Effector memory CD4-positive, alpha-beta T cell (primary cell): Measurements from ENCODE around the gene BRS3.
A peak's percentile ranks its signal among the peaks of the same experiment; 100 is the strongest.

Experiments used
- DNase-seq, 3 donors: peaks; one replicate each; pipeline ENCODE4 v3.0.0-alpha.2; 2020
- H3K27ac ChIP-seq: 2 replicates; pipeline ENCODE4 v1.7.0; 2013; ENCODE audit warnings: mild to moderate bottlenecking, low read length, moderate library complexity; ENCODE audit not compliant: insufficient read depth, poor library complexity, severe bottlenecking
- H3K27me3 ChIP-seq: replicated peaks from 2 replicates; pipeline ENCODE4 v1.7.0; 2013; ENCODE audit warnings: mild to moderate bottlenecking, low read length; ENCODE audit not compliant: insufficient read depth, control insufficient read depth, poor library complexity, severe bottlenecking
- H3K36me3 ChIP-seq: 2 replicates; pipeline ENCODE4 v1.7.0; 2013; ENCODE audit warnings: mild to moderate bottlenecking, low read length, moderate library complexity; ENCODE audit not compliant: control insufficient read depth, insufficient read depth
- H3K4me1 ChIP-seq: 2 replicates; pipeline ENCODE4 v1.7.0; 2013; ENCODE audit warnings: low read length, mild to moderate bottlenecking; ENCODE audit not compliant: control insufficient read depth, insufficient read depth, poor library complexity, severe bottlenecking
- H3K4me3 ChIP-seq: 2 replicates; pipeline ENCODE4 v1.7.0; 2013; ENCODE audit warnings: low read length, low read depth, mild to moderate bottlenecking; ENCODE audit not compliant: insufficient read depth, poor library complexity, severe bottlenecking
- H3K9me3 ChIP-seq: 2 replicates; pipeline ENCODE4 v1.7.0; 2013; ENCODE audit warnings: mild to moderate bottlenecking, low read length, moderate library complexity; ENCODE audit not compliant: control insufficient read depth

Gene BRS3

DNA sequence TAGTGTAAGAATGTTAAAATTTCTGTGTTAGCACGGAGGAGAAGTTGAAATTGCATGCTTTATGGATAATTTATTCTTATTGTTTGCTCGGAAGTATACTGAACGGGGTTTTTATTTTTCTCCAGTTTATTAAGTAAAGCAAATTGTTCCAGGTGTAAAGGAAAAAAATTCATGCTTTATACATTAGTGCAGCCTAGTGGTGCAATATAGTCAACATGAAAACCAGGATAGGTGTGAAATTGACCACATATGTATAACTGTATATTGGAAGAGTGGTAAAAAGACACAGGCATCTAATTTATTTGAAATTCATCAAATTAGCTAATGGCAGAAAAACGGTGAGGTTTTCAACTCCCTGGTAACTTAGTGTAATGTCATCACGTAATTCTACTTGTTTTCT lies 959 bp downstream of the BRS3 start:
- Histone ChIP-seq H3K9me3 (no peaks in the 10 kb centered on the region), H3K4me1 (no peaks in the 10 kb centered on the region), H3K27ac (no peak overlapping the region), H3K4me3 (no peak overlapping the region), H3K27me3 (no peaks in the 10 kb centered on the region), H3K36me3 (no peaks in the 10 kb centered on the region)
- no peak for DNase-seq

DNA sequence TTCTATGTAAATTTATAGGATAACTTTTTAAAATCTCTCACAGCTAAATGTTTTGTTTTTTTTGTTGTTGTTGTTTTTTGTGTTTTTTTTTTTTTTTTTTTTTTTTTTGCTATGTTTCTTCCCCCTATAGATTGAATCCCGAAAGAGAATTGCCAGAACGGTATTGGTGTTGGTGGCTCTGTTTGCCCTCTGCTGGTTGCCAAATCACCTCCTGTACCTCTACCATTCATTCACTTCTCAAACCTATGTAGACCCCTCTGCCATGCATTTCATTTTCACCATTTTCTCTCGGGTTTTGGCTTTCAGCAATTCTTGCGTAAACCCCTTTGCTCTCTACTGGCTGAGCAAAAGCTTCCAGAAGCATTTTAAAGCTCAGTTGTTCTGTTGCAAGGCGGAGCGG lies 4.1 kb downstream of the BRS3 start:
- H3K4me3 ChIP-seq, result no peak overlapping the region
- H3K9me3 ChIP-seq, result no peaks in the 10 kb centered on the region
- no peak for DNase-seq
- H3K4me1 ChIP-seq, result no peaks in the 10 kb centered on the region
- no peak overlapping the region for H3K27ac ChIP-seq
- no peaks in the 10 kb centered on the region for H3K27me3 ChIP-seq
- no peaks in the 10 kb centered on the region for H3K36me3 ChIP-seq

GRCh38 chrX:136493011-136493410 lies 5.3 kb downstream of the BRS3 start:
- Histone ChIP-seq H3K27ac (no peak overlapping the region), H3K27me3 (no peaks in the 10 kb centered on the region), H3K4me3 (no peak overlapping the region), H3K9me3 (no peaks in the 10 kb centered on the region), H3K36me3 (no peaks in the 10 kb centered on the region), H3K4me1 (no peaks in the 10 kb centered on the region)
- DNase-seq, result no peak

DNA sequence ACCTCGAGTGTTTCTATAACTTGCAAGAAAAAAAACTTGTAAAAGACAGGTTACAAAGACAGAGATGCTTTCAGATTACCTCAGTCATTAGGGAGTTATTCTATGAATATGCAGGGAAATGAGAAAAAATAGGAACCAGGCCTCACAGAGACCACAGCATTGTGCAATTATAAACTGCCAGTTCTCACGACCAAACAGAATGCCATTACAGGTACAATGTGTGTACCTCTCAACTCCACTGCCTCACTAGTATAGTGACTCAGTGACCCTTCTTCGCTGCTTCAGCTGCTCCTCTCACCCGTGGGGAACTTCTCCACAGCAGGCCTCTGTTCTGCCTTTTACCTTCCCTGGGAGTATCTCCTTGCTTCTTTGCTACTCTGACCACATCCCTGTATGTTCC lies 7.3 kb downstream of the BRS3 start:
- no peaks in the 10 kb centered on the region for H3K4me1 ChIP-seq
- no peak overlapping the region for H3K4me3 ChIP-seq
- no peaks in the 10 kb centered on the region for H3K27me3 ChIP-seq
- H3K9me3 ChIP-seq, result no peaks in the 10 kb centered on the region
- no peak for DNase-seq
- no peak overlapping the region for H3K27ac ChIP-seq
- peaks cover 3% of the 10 kb centered on the region for H3K36me3 ChIP-seq

- Histone ChIP-seq H3K4me3 (peak overlapping the region; percentile 62), H3K27ac (peak overlapping the region; percentile 90), H3K9me3 (no peaks in the 10 kb centered on the region), H3K36me3 (peaks cover 3% of the 10 kb centered on the region), H3K27me3 (no peaks in the 10 kb centered on the region), H3K4me1 (no peaks in the 10 kb centered on the region)
- DNase-seq, result no peak
These were observed 8.5 kb downstream of the BRS3 start for GRCh38 chrX:136496186-136496763.

DNA sequence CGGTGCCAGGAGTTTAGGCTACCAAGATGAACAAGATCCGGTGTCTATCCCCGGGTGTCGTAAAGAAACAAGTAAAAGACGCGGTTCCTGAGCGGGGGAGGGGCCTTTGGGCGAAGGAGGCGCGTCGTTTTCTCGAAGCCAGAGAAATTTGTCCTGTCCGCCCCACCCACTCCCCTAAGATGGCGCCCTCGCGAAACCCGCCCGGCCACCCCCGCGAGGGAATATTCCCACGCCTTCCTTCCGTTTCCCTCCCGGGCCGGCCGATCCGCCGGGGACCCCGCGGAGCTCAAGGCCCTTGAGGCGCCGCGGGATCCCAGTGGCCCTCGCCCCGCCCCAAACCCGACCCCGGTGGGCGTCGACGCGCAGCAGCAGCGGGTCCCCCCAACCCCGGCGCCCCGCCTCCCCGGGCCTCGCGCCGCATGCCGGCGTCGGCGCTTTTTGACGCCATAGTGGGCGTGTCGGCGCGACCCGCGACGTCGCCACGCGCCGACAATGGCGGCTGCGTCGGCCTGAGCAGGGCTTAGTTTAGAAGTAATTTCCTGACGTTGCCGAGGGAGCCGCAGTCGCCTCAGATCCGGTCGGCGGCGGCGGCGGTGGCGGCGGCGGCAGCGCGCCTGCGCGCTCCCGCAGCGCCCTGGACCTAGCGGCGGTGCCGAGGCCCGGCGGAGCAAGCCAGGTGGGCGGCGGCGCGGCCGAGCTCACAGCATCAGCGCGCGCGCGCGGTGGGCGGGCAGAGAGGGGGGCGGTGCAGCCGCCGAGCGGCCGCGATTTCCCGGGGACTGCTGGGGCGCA lies 9.2 kb downstream of the BRS3 start:
- peaks cover 3% of the 10 kb centered on the region for H3K36me3 ChIP-seq
- peak overlapping the region; percentile 75 for H3K4me3 ChIP-seq
- no peaks in the 10 kb centered on the region for H3K4me1 ChIP-seq
- peak; percentile 77 to 82 (median 79) for DNase-seq
- peak overlapping the region; percentile 90 for H3K27ac ChIP-seq
- H3K9me3 ChIP-seq, result no peaks in the 10 kb centered on the region
- no peaks in the 10 kb centered on the region for H3K27me3 ChIP-seq

GRCh38 chrX:136497556-136498052 lies 9.9 kb downstream of the BRS3 start, which contains the start of gene HTATSF1:
Gene HTATSF1, plus strand, starts transcription at chrX:136497592. Its CDS starts 93 bp downstream, at chrX:136497685.
- Histone ChIP-seq H3K9me3 (no peaks in the 10 kb centered on the region), H3K4me3 (peak within 1 kb of the TSS; percentile 75)
- DNase-seq, result no peak

GRCh38 chrX:136519069-136519468 lies 31.3 kb downstream of the BRS3 start:
- DNase-seq, result no peak
- H3K36me3 ChIP-seq, result no peaks in the 10 kb centered on the region
- no peak overlapping the region for H3K27ac ChIP-seq
- H3K4me3 ChIP-seq, result no peak overlapping the region
- no peaks in the 10 kb centered on the region for H3K4me1 ChIP-seq
- H3K9me3 ChIP-seq, result no peaks in the 10 kb centered on the region
- no peaks in the 10 kb centered on the region for H3K27me3 ChIP-seq

More at GRCh38 chrX:136497556-136498052, 9.9 kb downstream of the BRS3 start, which contains the start of gene HTATSF1:
- Histone ChIP-seq H3K27ac (peak within 1 kb of the TSS; percentile 90), H3K36me3 (peaks cover 3% of the 10 kb centered on the region), H3K27me3 (no peaks in the 10 kb centered on the region), H3K4me1 (no peaks in the 10 kb centered on the region)

DNA sequence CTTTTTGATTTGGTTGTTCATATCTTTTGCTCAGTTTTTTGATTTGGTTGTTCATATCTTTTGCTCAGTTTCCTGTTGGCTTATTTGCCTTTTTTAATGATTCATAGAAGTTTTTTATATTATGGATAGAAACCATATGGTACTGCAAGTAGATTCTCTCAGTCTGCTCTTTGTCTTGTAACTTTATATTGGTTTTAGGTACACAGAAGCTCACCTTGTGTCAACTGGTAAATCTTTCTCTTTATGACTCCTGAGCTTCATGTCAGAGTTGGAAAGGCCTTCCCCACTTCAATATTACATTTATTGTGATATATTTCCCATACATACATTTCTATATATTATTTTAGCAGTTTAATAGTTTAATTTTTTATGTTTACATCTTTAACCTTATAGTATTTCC lies 36.0 kb downstream of the BRS3 start:
- H3K4me3 ChIP-seq, result no peak overlapping the region
- H3K27ac ChIP-seq, result no peak overlapping the region
- no peak for DNase-seq
- H3K27me3 ChIP-seq, result no peaks in the 10 kb centered on the region
- H3K4me1 ChIP-seq, result no peaks in the 10 kb centered on the region
- no peaks in the 10 kb centered on the region for H3K36me3 ChIP-seq
- no peaks in the 10 kb centered on the region for H3K9me3 ChIP-seq
